ENCODE results near the gene MAP3K10.

Gene MAP3K10

GRCh38 chr19:40200341-40201099 is 9.3 kb downstream of the MAP3K10 start:
- Histone ChIP-seq H3K4me2 (ENCODE audit: low read depth, low read length) (no peak overlapping the region), H3K9me2 (replicated peaks; ENCODE audit: insufficient read depth, low read length) (no peaks in the 10 kb centered on the region), H3K36me3 (replicated peaks; ENCODE audit: insufficient read depth, low read length) (no peaks in the 10 kb centered on the region), H3K9ac (ENCODE audit: low read length) (no peak overlapping the region), H3F3A (ENCODE audit: insufficient read depth, low read length) (no peaks in the 10 kb centered on the region), H3K4me3 (ENCODE audit: low read length) (no peak overlapping the region), H3K4me1 (ENCODE audit: low read length) (no peaks in the 10 kb centered on the region), H2AFZ (ENCODE audit: low read length) (no peak overlapping the region), H3K79me2 (ENCODE audit: low read length) (no peaks in the 10 kb centered on the region), H3K27me3 (replicated peaks; ENCODE audit: insufficient read depth, low read length) (no peaks in the 10 kb centered on the region), H3K9me3 (replicated peaks; ENCODE audit: insufficient read depth, low read length) (no peaks in the 10 kb centered on the region), H4K20me1 (ENCODE audit: insufficient read depth, low read length) (no peaks in the 10 kb centered on the region), H3K27ac (ENCODE audit: low read length) (no peak overlapping the region)
- TF ChIP-seq, protein P1, sequence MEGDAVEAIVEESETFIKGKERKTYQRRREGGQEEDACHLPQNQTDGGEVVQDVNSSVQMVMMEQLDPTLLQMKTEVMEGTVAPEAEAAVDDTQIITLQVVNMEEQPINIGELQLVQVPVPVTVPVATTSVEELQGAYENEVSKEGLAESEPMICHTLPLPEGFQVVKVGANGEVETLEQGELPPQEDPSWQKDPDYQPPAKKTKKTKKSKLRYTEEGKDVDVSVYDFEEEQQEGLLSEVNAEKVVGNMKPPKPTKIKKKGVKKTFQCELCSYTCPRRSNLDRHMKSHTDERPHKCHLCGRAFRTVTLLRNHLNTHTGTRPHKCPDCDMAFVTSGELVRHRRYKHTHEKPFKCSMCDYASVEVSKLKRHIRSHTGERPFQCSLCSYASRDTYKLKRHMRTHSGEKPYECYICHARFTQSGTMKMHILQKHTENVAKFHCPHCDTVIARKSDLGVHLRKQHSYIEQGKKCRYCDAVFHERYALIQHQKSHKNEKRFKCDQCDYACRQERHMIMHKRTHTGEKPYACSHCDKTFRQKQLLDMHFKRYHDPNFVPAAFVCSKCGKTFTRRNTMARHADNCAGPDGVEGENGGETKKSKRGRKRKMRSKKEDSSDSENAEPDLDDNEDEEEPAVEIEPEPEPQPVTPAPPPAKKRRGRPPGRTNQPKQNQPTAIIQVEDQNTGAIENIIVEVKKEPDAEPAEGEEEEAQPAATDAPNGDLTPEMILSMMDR (IDR thresholded peaks at IDR 0.05; ENCODE audit: low read length): no peak
- TF ChIP-seq EZH2phosphoT487 (IDR thresholded peaks at IDR 0.05; ENCODE audit: low read length): no peak
- TF ChIP-seq EZH2 (optimal IDR thresholded peaks at IDR 0.05; ENCODE audit: low read depth, low read length): no peak
- DNase-seq: no peak

- H3K4me1 ChIP-seq (ENCODE audit: low read length): no peaks in the 10 kb centered on the region
- no peak for DNase-seq
- H3K36me3 ChIP-seq (replicated peaks; ENCODE audit: insufficient read depth, low read length): no peaks in the 10 kb centered on the region
- no peaks in the 10 kb centered on the region for H3K79me2 ChIP-seq (ENCODE audit: low read length)
- no peak overlapping the region for H2AFZ ChIP-seq (ENCODE audit: low read length)
- H4K20me1 ChIP-seq (ENCODE audit: insufficient read depth, low read length): no peaks in the 10 kb centered on the region
- no peak overlapping the region for H3K4me3 ChIP-seq (ENCODE audit: low read length)
- H3K27ac ChIP-seq (ENCODE audit: low read length): no peak overlapping the region
- no peaks in the 10 kb centered on the region for H3K27me3 ChIP-seq (replicated peaks; ENCODE audit: insufficient read depth, low read length)
- H3F3A ChIP-seq (ENCODE audit: insufficient read depth, low read length): no peaks in the 10 kb centered on the region
- H3K9me3 ChIP-seq (replicated peaks; ENCODE audit: insufficient read depth, low read length): no peaks in the 10 kb centered on the region
- no peaks in the 10 kb centered on the region for H3K9me2 ChIP-seq (replicated peaks; ENCODE audit: insufficient read depth, low read length)
- H3K4me2 ChIP-seq (ENCODE audit: low read depth, low read length): no peak overlapping the region
- H3K9ac ChIP-seq (ENCODE audit: low read length): no peak overlapping the region
- TF ChIP-seq EZH2phosphoT487 (IDR thresholded peaks at IDR 0.05; ENCODE audit: low read length) (no peak), EZH2 (optimal IDR thresholded peaks at IDR 0.05; ENCODE audit: low read depth, low read length) (no peak)
- TF ChIP-seq, protein P1 (IDR thresholded peaks at IDR 0.05; ENCODE audit: low read length): no peak
These were observed 13.2 kb downstream of the MAP3K10 start for GRCh38 chr19:40204381-40204780.

GRCh38 chr19:40205760-40206159 is 14.5 kb downstream of the MAP3K10 start:
- no peak overlapping the region for H2AFZ ChIP-seq (ENCODE audit: low read length)
- no peaks in the 10 kb centered on the region for H3K27me3 ChIP-seq (replicated peaks; ENCODE audit: insufficient read depth, low read length)
- no peak overlapping the region for H3K27ac ChIP-seq (ENCODE audit: low read length)
- H3K4me3 ChIP-seq (ENCODE audit: low read length): no peak overlapping the region
- no peaks in the 10 kb centered on the region for H3K79me2 ChIP-seq (ENCODE audit: low read length)
- no peaks in the 10 kb centered on the region for H3K36me3 ChIP-seq (replicated peaks; ENCODE audit: insufficient read depth, low read length)
- TF ChIP-seq, protein P1 (IDR thresholded peaks at IDR 0.05; ENCODE audit: low read length): no peak
- no peak for TF ChIP-seq EZH2 (optimal IDR thresholded peaks at IDR 0.05; ENCODE audit: low read depth, low read length)
- TF ChIP-seq EZH2phosphoT487 (IDR thresholded peaks at IDR 0.05; ENCODE audit: low read length): no peak
- no peaks in the 10 kb centered on the region for H3F3A ChIP-seq (ENCODE audit: insufficient read depth, low read length)
- no peaks in the 10 kb centered on the region for H3K9me3 ChIP-seq (replicated peaks; ENCODE audit: insufficient read depth, low read length)
- H3K9me2 ChIP-seq (replicated peaks; ENCODE audit: insufficient read depth, low read length): no peaks in the 10 kb centered on the region
- no peak for DNase-seq
- H4K20me1 ChIP-seq (ENCODE audit: insufficient read depth, low read length): no peaks in the 10 kb centered on the region
- H3K4me2 ChIP-seq (ENCODE audit: low read depth, low read length): no peak overlapping the region
- no peak overlapping the region for H3K9ac ChIP-seq (ENCODE audit: low read length)
- no peaks in the 10 kb centered on the region for H3K4me1 ChIP-seq (ENCODE audit: low read length)

All from MM.1S (cell line).